ENCODE data around the gene DCLK2.

Gene DCLK2

GRCh38 chr4:150123087-150123486, 44.8 kb downstream of the DCLK2 start:
- no peak for DNase-seq

GRCh38 chr4:150123796-150124677, 45.8 kb downstream of the DCLK2 start:
- no peak for DNase-seq

GRCh38 chr4:150126201-150126863, 48.1 kb downstream of the DCLK2 start:
- no peak for DNase-seq

- no peak for DNase-seq
Observed at GRCh38 chr4:150126864-150127203, 48.6 kb downstream of the DCLK2 start.

GRCh38 chr4:150127757-150128156, 49.5 kb downstream of the DCLK2 start:
- DNase-seq: no peak

GRCh38 chr4:150130933-150131332, 52.7 kb downstream of the DCLK2 start:
- DNase-seq: no peak

- no peak for DNase-seq
Observed at GRCh38 chr4:150131581-150132228, 53.5 kb downstream of the DCLK2 start.

GRCh38 chr4:150133605-150134004, 55.4 kb downstream of the DCLK2 start:
- no peak for DNase-seq

GRCh38 chr4:150135134-150135772, 57.0 kb downstream of the DCLK2 start:
- no peak for DNase-seq

GRCh38 chr4:150136036-150136435, 57.8 kb downstream of the DCLK2 start:
- no peak for DNase-seq

- DNase-seq: no peak
Observed at GRCh38 chr4:150136481-150136880, 58.2 kb downstream of the DCLK2 start.

- DNase-seq: no peak
Observed at GRCh38 chr4:150139297-150139865, 61.1 kb downstream of the DCLK2 start.

GRCh38 chr4:150140774-150141400, 62.6 kb downstream of the DCLK2 start:
- no peak for DNase-seq

- DNase-seq: no peak
Observed at GRCh38 chr4:150141756-150142155, 63.5 kb downstream of the DCLK2 start.

GRCh38 chr4:150142831-150143230, 64.6 kb downstream of the DCLK2 start:
- no peak for DNase-seq

- DNase-seq: no peak
Observed at GRCh38 chr4:150145090-150145945, 67.1 kb downstream of the DCLK2 start.

GRCh38 chr4:150145946-150146340, 67.7 kb downstream of the DCLK2 start:
- no peak for DNase-seq

GRCh38 chr4:150149381-150149780, 71.1 kb downstream of the DCLK2 start:
- DNase-seq: no peak

- no peak for DNase-seq
Observed at GRCh38 chr4:150150629-150151062, 72.4 kb downstream of the DCLK2 start.

- no peak for DNase-seq
Observed at GRCh38 chr4:150152766-150153165, 74.5 kb downstream of the DCLK2 start.

GRCh38 chr4:150155391-150155790, 77.1 kb downstream of the DCLK2 start:
- no peak for DNase-seq

- no peak for DNase-seq
Observed at GRCh38 chr4:150156543-150156942, 78.3 kb downstream of the DCLK2 start.
